ENCODE measurements around the gene CSTB.
"Not testable (repeated sequence)": the region's sequence is repeated elsewhere in the genome, so short reads cannot be mapped to it uniquely, and the experiment has no call there.

Gene CSTB

GRCh38 chr21:43775795-43776430 is at the start of gene CSTB:
Gene CSTB, minus strand, starts transcription at chr21:43776308. Its CDS starts 39 bp downstream, at chr21:43776269.
- H3K4me3 ChIP-seq (ENCODE audit: control insufficient read depth, low read depth, low read length), result peak within 1 kb of the TSS; percentile 75
- no peak for TF ChIP-seq CTCF (IDR thresholded peaks at IDR 0.05; ENCODE audit: control insufficient read depth, insufficient read depth, low read depth, low read length, missing control alignments)
- DNase-seq (ENCODE audit: low read depth), result no peak

DNA sequence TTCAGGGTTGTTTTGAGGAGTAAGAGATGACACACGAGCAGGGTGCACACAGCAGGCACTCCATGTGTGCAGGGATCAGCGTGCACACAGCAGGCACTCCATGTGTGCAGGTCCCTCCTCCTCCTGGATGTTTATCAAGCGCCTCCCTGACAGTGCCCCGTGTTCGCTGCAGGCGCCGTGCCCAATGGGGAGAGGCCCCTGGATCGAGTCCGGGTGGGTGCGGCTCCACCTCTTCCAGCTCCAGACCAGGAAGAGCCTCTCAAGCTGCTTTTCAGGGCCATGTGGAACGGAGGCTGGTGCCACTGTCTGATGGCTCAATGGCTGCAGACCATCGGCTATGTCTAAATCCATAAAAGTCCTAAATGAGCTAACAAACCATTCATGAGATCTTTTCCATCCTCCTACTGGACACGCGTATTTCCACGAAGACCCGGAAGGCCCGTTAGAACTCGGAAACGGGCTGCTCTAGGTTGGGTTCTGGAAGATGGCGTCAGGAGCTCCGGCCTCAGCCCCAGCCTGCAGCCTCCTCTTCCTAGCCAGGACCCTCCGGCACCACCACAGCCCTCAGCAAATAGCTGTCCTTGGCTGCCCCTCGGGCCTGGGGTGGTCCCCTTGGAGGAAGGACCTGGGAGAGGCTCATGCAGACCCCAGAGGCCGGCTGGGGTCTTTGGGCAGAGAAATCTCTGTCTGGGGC is 49.3 kb upstream of the CSTB start:
- H3K4me3 ChIP-seq (ENCODE audit: control insufficient read depth, low read depth, low read length), result no peak overlapping the region
- TF ChIP-seq CTCF (IDR thresholded peaks at IDR 0.05; ENCODE audit: control insufficient read depth, insufficient read depth, low read depth, low read length, missing control alignments), result no peak
- no peak for DNase-seq (ENCODE audit: low read depth)

DNA sequence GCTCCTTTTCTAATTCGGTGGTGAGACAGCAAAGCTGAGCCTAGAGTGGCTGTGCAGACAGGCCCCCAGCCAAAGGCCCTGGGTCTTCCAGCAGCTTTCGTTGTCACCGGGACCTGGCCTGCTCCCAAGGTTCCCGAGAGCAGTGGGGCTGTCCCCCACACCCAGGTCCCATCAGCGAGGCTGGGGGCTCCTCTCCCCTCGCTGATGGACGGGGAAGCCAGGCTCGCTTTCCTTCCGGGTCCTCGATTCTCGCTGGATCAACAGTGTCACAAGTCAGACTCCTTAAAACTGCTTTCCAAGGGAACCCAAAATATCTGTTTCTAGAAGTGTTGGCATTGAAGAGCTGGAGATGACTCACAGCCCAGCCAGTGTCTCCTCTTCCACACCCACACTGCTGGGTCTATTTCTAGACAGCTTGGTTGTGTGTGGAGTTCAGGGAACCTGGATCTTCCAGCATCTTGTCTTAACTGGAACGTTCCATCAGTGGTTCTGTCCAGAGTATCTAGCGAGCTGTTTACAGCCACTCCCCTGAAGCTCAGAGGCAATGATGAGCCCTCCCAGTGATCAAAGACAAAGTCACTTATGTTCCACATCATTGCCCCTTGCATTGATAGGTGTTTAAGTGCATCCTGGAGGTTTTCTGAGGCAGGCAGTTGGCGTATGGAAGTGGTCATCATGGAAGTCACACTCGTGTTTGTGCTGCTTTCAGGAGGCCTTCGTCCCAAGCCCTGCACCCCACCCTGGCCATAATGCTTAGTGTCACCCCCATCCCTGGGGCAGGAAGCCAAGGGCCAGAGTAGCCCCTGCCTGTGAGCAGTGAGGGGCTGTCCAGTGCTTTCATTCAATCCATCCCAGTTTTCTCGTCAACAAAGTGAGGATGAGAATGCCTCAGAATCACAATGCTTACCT is 48.5 kb upstream of the CSTB start:
- H3K4me3 ChIP-seq (ENCODE audit: control insufficient read depth, low read depth, low read length), result no peak overlapping the region
- peak; percentile 31 for DNase-seq (ENCODE audit: low read depth)
- TF ChIP-seq CTCF (IDR thresholded peaks at IDR 0.05; ENCODE audit: control insufficient read depth, insufficient read depth, low read depth, low read length, missing control alignments), result no peak

GRCh38 chr21:43822741-43823140 is 46.6 kb upstream of the CSTB start:
- not testable (repeated sequence) for H3K4me3 ChIP-seq (ENCODE audit: control insufficient read depth, low read depth, low read length); DNase-seq (ENCODE audit: low read depth)

DNA sequence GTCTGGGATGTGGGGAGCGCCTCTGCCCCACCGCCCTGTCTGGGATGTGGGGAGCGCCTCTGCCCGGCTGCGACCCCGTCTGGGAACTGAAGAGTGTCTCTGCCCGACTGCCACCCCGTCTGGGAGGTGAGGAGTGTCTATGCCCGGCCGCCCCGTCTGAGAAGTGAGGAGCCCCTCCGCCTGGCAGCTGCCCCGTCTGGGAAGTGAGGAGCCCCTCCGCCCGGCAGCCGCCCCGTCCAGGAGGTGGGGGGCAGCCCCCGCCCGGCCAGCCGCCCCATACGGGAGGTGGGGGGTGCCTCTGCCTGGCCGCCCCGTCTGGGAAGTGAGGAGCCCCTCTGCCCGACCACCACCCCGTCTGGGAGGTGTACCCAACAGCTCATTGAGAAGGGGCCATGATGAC is 46.1 kb upstream of the CSTB start:
- not testable (repeated sequence) for H3K4me3 ChIP-seq (ENCODE audit: control insufficient read depth, low read depth, low read length); DNase-seq (ENCODE audit: low read depth)

GRCh38 chr21:43820466-43820865 is 44.4 kb upstream of the CSTB start:
- no peak overlapping the region for H3K4me3 ChIP-seq (ENCODE audit: control insufficient read depth, low read depth, low read length)
- no peak for TF ChIP-seq CTCF (IDR thresholded peaks at IDR 0.05; ENCODE audit: control insufficient read depth, insufficient read depth, low read depth, low read length, missing control alignments)
- no peak for DNase-seq (ENCODE audit: low read depth)

DNA sequence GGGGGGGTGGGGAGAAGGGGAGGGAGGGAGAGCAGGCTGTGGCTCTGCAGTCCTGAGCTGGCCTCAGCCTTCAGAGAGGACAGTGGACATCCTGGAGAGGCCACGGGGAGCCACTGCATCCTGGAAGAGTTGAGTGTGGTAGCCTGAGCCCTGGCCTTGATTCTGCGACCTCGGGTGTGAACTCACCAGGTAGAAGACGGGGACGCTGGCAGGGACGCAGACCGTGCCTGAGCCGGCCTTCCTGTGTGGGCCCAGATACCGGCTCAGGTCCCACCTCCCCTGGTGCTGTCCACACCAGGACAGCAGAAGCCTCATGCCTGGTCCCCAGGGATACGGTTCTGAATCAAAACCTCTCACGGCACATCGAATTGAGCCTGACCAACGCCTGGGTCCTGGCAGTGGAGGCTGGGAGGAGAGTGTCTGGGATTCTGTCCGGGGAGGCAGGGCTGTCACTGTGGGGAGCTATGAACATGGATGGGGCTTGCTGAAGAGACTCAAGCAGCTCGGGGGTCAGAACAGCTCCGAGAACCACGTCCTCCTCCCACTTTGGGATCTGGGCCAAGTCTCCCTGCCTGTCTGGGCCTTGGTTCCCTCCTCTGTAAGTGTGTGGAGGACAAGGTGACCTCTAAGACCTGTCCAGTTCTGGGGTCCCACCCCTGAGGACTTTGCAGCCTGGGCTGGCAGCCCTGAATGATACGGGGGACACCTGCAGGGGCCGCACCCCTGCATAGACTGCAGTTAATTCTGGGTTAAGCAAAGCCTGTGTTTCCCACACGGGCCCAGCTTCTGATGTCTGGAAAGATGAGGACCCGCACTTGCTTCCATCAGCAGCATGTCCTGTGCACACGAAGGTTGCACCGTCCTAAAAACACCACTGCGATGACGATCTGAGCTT is 43.6 kb upstream of the CSTB start:
- no peak overlapping the region for H3K4me3 ChIP-seq (ENCODE audit: control insufficient read depth, low read depth, low read length)
- no peak for TF ChIP-seq CTCF (IDR thresholded peaks at IDR 0.05; ENCODE audit: control insufficient read depth, insufficient read depth, low read depth, low read length, missing control alignments)
- DNase-seq (ENCODE audit: low read depth), result no peak

Data from AG09309 (cell line).